BLaER1 treated with 17β-estradiol and CSF1 and Interleukin-3, amounts not matched to agents 10 nM and 100 nM (cell line): ENCODE data around the gene APOL6.
A peak's percentile ranks its signal among the peaks of the same experiment; 100 is the strongest.

Experiments
- H3K27ac ChIP-seq, 11 experiments: shearing (Covaris generic); formaldehyde crosslinking; 2 replicates each; pipeline ENCODE4 v1.8.1; 2022
- H3K27me3 ChIP-seq, 11 experiments: shearing (Covaris generic); formaldehyde crosslinking; 2 replicates each; pipeline ENCODE4 v1.8.1; 2022
- H3K36me3 ChIP-seq, 11 experiments: shearing (Covaris generic); formaldehyde crosslinking; 2 replicates each; pipeline ENCODE4 v1.8.1; 2022
- H3K4me1 ChIP-seq, 10 experiments: shearing (Covaris generic); formaldehyde crosslinking; 2 replicates each; pipeline ENCODE4 v1.8.1; 2022
- H3K4me2 ChIP-seq, 11 experiments: shearing (Covaris generic); formaldehyde crosslinking; 2 replicates each; pipeline ENCODE4 v1.8.1; 2022
- H3K4me3 ChIP-seq, 10 experiments: shearing (Covaris generic); formaldehyde crosslinking; 2 replicates each; pipeline ENCODE4 v1.8.1; 2022
- H3K9ac ChIP-seq, 11 experiments: shearing (Covaris generic); formaldehyde crosslinking; 2 replicates each; pipeline ENCODE4 v1.8.1; 2022
- H3K9me3 ChIP-seq, 11 experiments: shearing (Covaris generic); formaldehyde crosslinking; replicated peaks in 1 of 11; 2 replicates each; pipeline ENCODE4 v1.8.1; 2022
- H4K20me1 ChIP-seq, 11 experiments: shearing (Covaris generic); formaldehyde crosslinking; 2 replicates each; pipeline ENCODE4 v1.8.1; 2022
- Cebpa-rat ChIP-seq, 11 experiments: shearing (Covaris generic); IDR thresholded peaks; 2 replicates each; pipeline ENCODE4 v1.8.1; 2022

Gene APOL6

DNA sequence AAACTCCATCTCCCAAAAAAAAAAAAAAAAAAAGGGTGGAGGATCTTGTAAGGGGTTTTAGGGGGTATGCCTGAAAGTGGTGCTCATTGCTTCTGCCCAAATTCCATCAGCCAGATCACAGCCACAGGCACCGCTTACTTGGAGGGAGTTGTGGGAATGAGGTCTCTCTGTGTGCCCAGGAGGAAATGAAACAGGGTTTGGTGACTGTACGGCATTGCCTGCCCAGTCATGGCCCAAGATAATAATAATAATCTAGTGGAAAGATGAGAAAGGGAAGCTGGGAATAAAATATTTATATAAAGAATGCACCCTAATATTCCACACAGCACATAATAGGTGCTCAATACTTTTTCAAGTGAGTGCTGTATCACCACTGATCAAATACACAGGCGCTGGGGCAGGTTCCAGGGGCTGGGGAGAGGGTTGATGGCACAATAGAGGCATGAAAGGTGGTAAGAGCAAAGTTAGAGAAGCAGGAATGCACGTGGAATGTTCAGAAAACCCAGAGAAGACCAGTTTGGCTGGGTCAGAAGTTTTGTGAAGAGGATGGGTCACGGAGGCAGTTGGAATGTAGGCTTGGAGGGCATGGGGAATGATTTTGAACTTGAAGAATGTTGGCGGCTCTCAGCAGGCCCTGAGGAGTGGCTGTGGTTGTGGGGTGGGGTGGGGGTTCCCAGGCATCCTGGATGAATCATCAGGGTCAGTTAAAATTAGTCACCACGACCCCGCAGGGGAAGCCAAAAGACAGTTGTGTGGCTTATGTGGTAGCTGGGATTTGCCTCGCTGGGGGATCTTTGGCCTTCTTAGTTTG lies 18.6 kb upstream of the APOL6 start:
- TF ChIP-seq Cebpa-rat (IDR thresholded peaks at IDR 0.05) = no peak
- Histone ChIP-seq H3K9ac (peak overlapping the region in 7 of 11 experiments; percentile 19 to 49 (median 30); a peak in 7 of 22 replicates), H3K4me1 (peaks cover 32 to 72% (median 48%) of the 10 kb centered on the region in 10 experiments), H3K27ac (peak overlapping the region in 8 of 11 experiments; percentile 11 to 72 (median 59); a peak in 14 of 22 replicates), H4K20me1 (peaks cover 0 to 8% (median 0%) of the 10 kb centered on the region in 11 experiments; a peak in 3 of 22 replicates), H3K4me3 (no peak overlapping the region; a peak in 1 of 20 replicates), H3K36me3 (no peaks in the 10 kb centered on the region), H3K4me2 (peak overlapping the region; percentile 54 to 89 (median 72)), H3K27me3 (peaks cover 0 to 21% (median 8%) of the 10 kb centered on the region in 11 experiments; a peak in 6 of 22 replicates), H3K9me3 (no peaks in the 10 kb centered on the region)

DNA sequence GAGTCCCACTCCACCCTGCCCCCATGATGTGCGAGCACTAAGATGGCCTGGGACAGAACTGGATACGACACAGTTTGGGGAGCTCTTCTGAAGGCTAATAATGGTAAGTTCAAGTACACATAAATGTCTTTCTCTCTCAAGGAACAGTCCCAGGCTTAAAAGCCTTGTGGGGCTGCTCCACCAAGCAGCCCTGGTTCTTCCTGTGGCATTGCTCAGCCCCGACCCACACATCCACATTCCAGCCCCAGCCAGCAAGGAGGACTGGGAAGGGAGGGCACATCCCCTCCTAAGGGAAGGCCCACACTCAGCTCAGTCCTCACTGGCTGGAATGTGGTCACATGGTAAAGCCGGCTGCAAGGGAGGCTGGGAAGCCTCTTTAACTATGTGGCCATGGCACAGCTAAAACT lies 17.9 kb upstream of the APOL6 start:
- H3K4me1 ChIP-seq = peaks cover 32 to 72% (median 48%) of the 10 kb centered on the region in 10 experiments
- H3K9ac ChIP-seq = no peak overlapping the region
- no peak overlapping the region for H3K4me3 ChIP-seq
- H4K20me1 ChIP-seq = peaks cover 0 to 8% (median 0%) of the 10 kb centered on the region in 11 experiments; a peak in 3 of 22 replicates
- peaks cover 0 to 21% (median 8%) of the 10 kb centered on the region in 11 experiments; a peak in 6 of 22 replicates for H3K27me3 ChIP-seq
- TF ChIP-seq Cebpa-rat (IDR thresholded peaks at IDR 0.05) = no peak
- no peak overlapping the region for H3K27ac ChIP-seq
- H3K9me3 ChIP-seq = no peaks in the 10 kb centered on the region
- peak overlapping the region in 8 of 11 experiments; percentile 1 to 49 (median 30); a peak in 13 of 22 replicates for H3K4me2 ChIP-seq
- no peaks in the 10 kb centered on the region for H3K36me3 ChIP-seq

DNA sequence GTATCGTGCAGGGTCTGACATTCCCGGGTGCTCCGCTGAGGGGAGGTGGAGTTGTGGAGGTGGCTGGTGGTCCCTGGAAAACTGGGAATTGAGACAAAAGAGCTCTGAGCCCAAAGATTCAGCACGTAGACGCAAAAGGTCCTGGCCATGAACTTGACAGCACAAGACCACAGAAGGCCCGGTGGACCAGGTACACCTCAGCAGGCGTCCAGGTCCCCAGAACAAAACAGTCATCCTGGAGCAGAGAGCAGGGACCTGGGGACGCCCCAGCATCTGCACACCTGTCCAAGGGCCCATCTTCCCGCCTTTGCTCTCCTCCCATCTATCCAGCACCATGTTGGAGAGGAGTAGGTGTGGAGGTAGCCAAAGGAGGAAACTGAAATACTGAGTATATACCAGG lies 17.4 kb upstream of the APOL6 start:
- no peak for TF ChIP-seq Cebpa-rat (IDR thresholded peaks at IDR 0.05)
- peak overlapping the region in 7 of 11 experiments; percentile 1 to 49 (median 31); a peak in 10 of 22 replicates for H3K4me2 ChIP-seq
- no peak overlapping the region for H3K4me3 ChIP-seq
- H3K9ac ChIP-seq = no peak overlapping the region
- H3K9me3 ChIP-seq = no peaks in the 10 kb centered on the region
- peaks cover 0 to 21% (median 6%) of the 10 kb centered on the region in 11 experiments; a peak in 6 of 22 replicates for H3K27me3 ChIP-seq
- H3K36me3 ChIP-seq = no peaks in the 10 kb centered on the region
- no peak overlapping the region for H3K27ac ChIP-seq
- peaks cover 0 to 8% (median 0%) of the 10 kb centered on the region in 11 experiments; a peak in 3 of 22 replicates for H4K20me1 ChIP-seq
- peaks cover 28 to 68% (median 46%) of the 10 kb centered on the region in 10 experiments for H3K4me1 ChIP-seq

DNA sequence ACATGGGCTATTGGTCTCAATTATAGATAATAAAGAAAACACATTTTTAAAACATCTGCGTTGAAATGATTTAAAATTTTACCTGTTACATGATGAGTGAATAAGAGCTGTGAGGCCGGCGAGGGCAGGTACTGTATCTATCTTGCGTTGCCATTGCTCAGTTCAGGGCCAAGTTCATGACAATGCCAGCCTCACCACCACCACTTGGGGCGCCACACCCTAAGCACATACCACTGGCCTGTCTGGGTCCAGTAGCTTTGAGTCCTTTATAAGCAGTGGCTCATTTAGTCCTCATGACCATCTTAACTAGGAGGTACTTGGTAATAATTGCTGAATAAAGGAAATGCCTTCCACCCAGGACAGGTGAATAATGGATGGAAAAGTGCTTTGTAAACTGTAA lies 16.6 kb upstream of the APOL6 start:
- no peak for TF ChIP-seq Cebpa-rat (IDR thresholded peaks at IDR 0.05)
- Histone ChIP-seq H3K27ac (no peak overlapping the region), H3K4me2 (no peak overlapping the region), H3K27me3 (peaks cover 0 to 21% (median 6%) of the 10 kb centered on the region in 11 experiments; a peak in 5 of 22 replicates), H3K36me3 (no peaks in the 10 kb centered on the region), H3K4me1 (peaks cover 21 to 61% (median 39%) of the 10 kb centered on the region in 10 experiments), H3K9me3 (no peaks in the 10 kb centered on the region), H3K9ac (no peak overlapping the region), H4K20me1 (peaks cover 0 to 8% (median 0%) of the 10 kb centered on the region in 11 experiments; a peak in 3 of 22 replicates), H3K4me3 (no peak overlapping the region)

DNA sequence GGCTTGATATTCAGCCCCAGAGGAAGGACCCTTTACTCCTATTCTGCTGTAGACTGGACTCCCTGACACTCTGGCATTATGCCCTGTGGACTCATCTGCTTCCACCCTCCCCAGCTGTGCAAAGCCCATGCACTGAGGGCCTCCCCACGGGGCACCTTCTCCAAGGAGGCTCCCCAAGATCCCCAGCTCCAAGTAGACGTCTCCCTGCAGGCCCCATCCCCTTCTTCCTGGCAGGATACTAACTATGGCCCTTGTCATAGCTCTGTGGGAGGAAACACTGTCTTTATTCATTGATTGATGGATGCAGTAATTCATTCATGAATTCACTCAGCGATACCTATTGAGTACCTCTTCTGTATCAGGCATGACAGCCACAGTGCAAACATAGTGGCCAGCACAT lies 15.3 kb upstream of the APOL6 start:
- peaks cover 0 to 8% (median 5%) of the 10 kb centered on the region in 11 experiments; a peak in 4 of 22 replicates for H3K27me3 ChIP-seq
- H3K27ac ChIP-seq = no peak overlapping the region

DNA sequence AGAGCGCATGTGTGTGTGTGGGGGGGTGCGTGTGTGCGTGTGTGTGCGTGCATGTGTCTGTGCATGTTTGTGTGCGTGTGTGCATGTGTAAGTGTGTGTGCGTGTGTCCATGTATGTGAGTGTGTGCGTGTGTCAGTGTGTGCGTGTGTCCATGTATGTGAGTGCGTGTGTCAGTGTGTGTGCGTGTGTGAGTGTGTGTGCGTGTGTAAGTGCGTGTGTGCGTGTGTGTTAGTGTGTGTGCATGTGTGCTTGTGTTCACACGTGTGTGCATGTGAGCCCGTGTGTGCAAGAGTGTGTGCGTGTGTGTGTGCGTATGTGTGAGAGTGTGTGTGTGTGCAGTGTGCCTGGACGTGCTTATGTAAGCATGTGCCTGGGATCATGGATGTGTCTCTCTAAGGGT lies 14.7 kb upstream of the APOL6 start:
- Histone ChIP-seq H3K4me1 (peaks cover 9 to 42% (median 27%) of the 10 kb centered on the region in 10 experiments), H4K20me1 (peaks cover 0 to 8% (median 0%) of the 10 kb centered on the region in 11 experiments; a peak in 3 of 22 replicates), H3K36me3 (no peaks in the 10 kb centered on the region), H3K27ac (no peak overlapping the region), H3K27me3 (peaks cover 0 to 6% (median 3%) of the 10 kb centered on the region in 11 experiments; a peak in 4 of 22 replicates), H3K9ac (no peak overlapping the region), H3K9me3 (no peaks in the 10 kb centered on the region), H3K4me2 (peak overlapping the region in 5 of 11 experiments; percentile 25 to 49 (median 34); a peak in 7 of 22 replicates), H3K4me3 (no peak overlapping the region)
- TF ChIP-seq Cebpa-rat (IDR thresholded peaks at IDR 0.05) = no peak

More for the DNA sequence above, 15.3 kb upstream of the APOL6 start:
- Histone ChIP-seq H3K4me1 (peaks cover 9 to 48% (median 27%) of the 10 kb centered on the region in 10 experiments), H3K9me3 (no peaks in the 10 kb centered on the region), H4K20me1 (peaks cover 0 to 8% (median 0%) of the 10 kb centered on the region in 11 experiments; a peak in 3 of 22 replicates), H3K9ac (no peak overlapping the region), H3K4me2 (no peak overlapping the region), H3K36me3 (no peaks in the 10 kb centered on the region), H3K4me3 (no peak overlapping the region)
- TF ChIP-seq Cebpa-rat (IDR thresholded peaks at IDR 0.05) = no peak

DNA sequence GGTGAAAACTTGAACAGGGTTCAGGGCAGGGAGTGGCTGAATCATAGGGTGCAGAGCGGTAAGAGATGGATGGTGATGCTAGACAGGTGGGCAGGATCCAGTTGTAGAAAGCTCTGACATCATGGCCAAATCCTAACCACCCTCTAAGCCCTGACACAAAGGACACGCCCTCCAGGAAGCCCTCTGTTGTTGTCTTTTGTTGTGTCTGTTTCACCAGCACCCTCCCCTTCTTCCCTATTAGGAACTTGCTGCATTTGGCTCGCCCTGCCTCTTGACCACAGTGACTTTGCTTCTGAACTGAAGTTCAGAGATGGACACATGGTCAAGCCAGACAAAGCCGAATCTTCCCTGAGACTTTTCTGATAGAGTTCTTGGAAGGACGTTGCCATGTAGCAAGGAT lies 14.2 kb upstream of the APOL6 start:
- Histone ChIP-seq H3K27me3 (peaks cover 0 to under 1% (median 0%) of the 10 kb centered on the region in 11 experiments; a peak in 1 of 22 replicates), H3K27ac (peak overlapping the region in 2 of 11 experiments; percentile 7 to 12; a peak in 2 of 22 replicates), H3K9ac (no peak overlapping the region), H3K36me3 (no peaks in the 10 kb centered on the region), H3K4me3 (no peak overlapping the region), H3K4me1 (peaks cover 9 to 37% (median 24%) of the 10 kb centered on the region in 10 experiments), H3K9me3 (no peaks in the 10 kb centered on the region), H4K20me1 (peaks cover 0 to 8% (median 0%) of the 10 kb centered on the region in 11 experiments; a peak in 3 of 22 replicates), H3K4me2 (peak overlapping the region in 6 of 11 experiments; percentile 10 to 49 (median 30); a peak in 12 of 22 replicates)
- no peak for TF ChIP-seq Cebpa-rat (IDR thresholded peaks at IDR 0.05)

DNA sequence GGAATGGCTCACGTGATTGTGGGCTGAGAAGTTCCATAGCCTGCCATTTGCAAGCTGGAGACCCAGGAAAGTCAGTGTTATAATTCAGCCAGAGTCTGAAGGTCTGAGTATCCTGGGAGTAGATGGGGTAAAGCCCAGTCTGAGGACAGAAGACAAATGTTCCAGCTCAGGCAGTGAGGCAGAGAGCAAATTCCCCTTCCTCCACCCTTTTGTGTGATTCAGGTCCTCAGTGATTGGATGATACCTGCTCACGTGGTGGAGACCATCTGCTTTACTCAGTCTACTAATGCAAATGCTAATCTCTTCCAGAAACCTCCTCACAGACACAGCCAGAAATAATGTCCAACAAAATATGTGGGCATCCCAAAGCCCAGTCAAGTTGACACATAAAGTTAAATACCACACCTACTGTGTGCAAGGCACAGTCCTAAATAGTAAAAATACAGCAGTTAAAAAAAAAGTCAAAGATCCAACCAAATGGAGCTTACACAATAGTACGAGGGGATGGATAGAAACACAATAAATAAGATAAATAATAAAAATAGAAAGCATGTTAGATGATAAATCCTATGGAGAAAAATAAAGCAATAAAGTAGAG lies 13.2 kb upstream of the APOL6 start:
- Histone ChIP-seq H3K9ac (no peak overlapping the region), H3K4me2 (no peak overlapping the region), H3K27me3 (no peaks in the 10 kb centered on the region), H3K36me3 (no peaks in the 10 kb centered on the region), H4K20me1 (peaks cover 0 to 8% (median 0%) of the 10 kb centered on the region in 11 experiments; a peak in 1 of 22 replicates), H3K27ac (no peak overlapping the region), H3K4me1 (peaks cover 0 to 27% (median 14%) of the 10 kb centered on the region in 10 experiments; a peak in 12 of 20 replicates), H3K4me3 (no peak overlapping the region), H3K9me3 (no peaks in the 10 kb centered on the region)
- TF ChIP-seq Cebpa-rat (IDR thresholded peaks at IDR 0.05) = no peak
